ENCODE results near the gene PRRT4. TPM values are rescaled to one million over a fixed set of nuclear protein-coding genes. Genes with fewer than 3 reads are reported as not detected.

Gene PRRT4
- total RNA-seq, 1 donor from 2014 or later: not detected

- Mint-ChIP-seq H3K36me3 (ENCODE audit: unreplicated experiment) (peaks cover 10% of the 10 kb centered on the region), H3K9me3 (ENCODE audit: unreplicated experiment) (peaks cover 9% of the 10 kb centered on the region), H3K27me3 (ENCODE audit: unreplicated experiment) (peaks cover 20% of the 10 kb centered on the region), H3K4me1 (ENCODE audit: low read depth, unreplicated experiment) (no peaks in the 10 kb centered on the region), H3K27ac (ENCODE audit: unreplicated experiment) (no peak overlapping the region), H3K4me3 (ENCODE audit: unreplicated experiment) (no peak overlapping the region)
- TF ChIP-seq CTCF (IDR thresholded peaks at IDR 0.05; ENCODE audit: partially characterized antibody, unreplicated experiment): no peak
- peak; percentile 39 for DNase-seq
Observed at GRCh38 chr7:128350708-128351295, 10.7 kb downstream of the PRRT4 start.

- Mint-ChIP-seq H3K4me3 (ENCODE audit: unreplicated experiment) (no peak overlapping the region), H3K4me1 (ENCODE audit: low read depth, unreplicated experiment) (no peaks in the 10 kb centered on the region), H3K27me3 (ENCODE audit: unreplicated experiment) (peaks cover 17% of the 10 kb centered on the region), H3K36me3 (ENCODE audit: unreplicated experiment) (peaks cover 10% of the 10 kb centered on the region), H3K9me3 (ENCODE audit: unreplicated experiment) (peaks cover 8% of the 10 kb centered on the region), H3K27ac (ENCODE audit: unreplicated experiment) (no peak overlapping the region)
- no peak for TF ChIP-seq CTCF (IDR thresholded peaks at IDR 0.05; ENCODE audit: partially characterized antibody, unreplicated experiment)
- DNase-seq: no peak
Observed at GRCh38 chr7:128349466-128349825, 12.0 kb downstream of the PRRT4 start.

- Mint-ChIP-seq H3K36me3 (ENCODE audit: unreplicated experiment) (no peaks in the 10 kb centered on the region), H3K27ac (ENCODE audit: unreplicated experiment) (no peak overlapping the region), H3K4me1 (ENCODE audit: low read depth, unreplicated experiment) (peaks cover 4% of the 10 kb centered on the region), H3K9me3 (ENCODE audit: unreplicated experiment) (peaks cover 5% of the 10 kb centered on the region), H3K4me3 (ENCODE audit: unreplicated experiment) (no peak overlapping the region), H3K27me3 (ENCODE audit: unreplicated experiment) (peaks cover 7% of the 10 kb centered on the region)
- DNase-seq: peak; percentile 74
- peak; percentile 39 for TF ChIP-seq CTCF (IDR thresholded peaks at IDR 0.05; ENCODE audit: partially characterized antibody, unreplicated experiment)
Observed at GRCh38 chr7:128347647-128348097, 13.8 kb downstream of the PRRT4 start.

GRCh38 chr7:128344431-128344774 lies 17.1 kb downstream of the PRRT4 start:
- Mint-ChIP-seq H3K9me3 (ENCODE audit: unreplicated experiment) (peaks cover 1% of the 10 kb centered on the region), H3K27ac (ENCODE audit: unreplicated experiment) (no peak overlapping the region)

More at GRCh38 chr7:128344431-128344774, 17.1 kb downstream of the PRRT4 start:
- Mint-ChIP-seq H3K4me1 (ENCODE audit: low read depth, unreplicated experiment) (peaks cover 6% of the 10 kb centered on the region), H3K4me3 (ENCODE audit: unreplicated experiment) (peak overlapping the region; percentile 79), H3K36me3 (ENCODE audit: unreplicated experiment) (no peaks in the 10 kb centered on the region), H3K27me3 (ENCODE audit: unreplicated experiment) (peaks cover under 1% of the 10 kb centered on the region)
- no peak for TF ChIP-seq CTCF (IDR thresholded peaks at IDR 0.05; ENCODE audit: partially characterized antibody, unreplicated experiment)
- no peak for DNase-seq
